Stimulated activated CD4-positive, alpha-beta T cell treated with anti-CD3 and anti-CD28 coated beads, Interleukin-2, amount 100 ng/mL, for 48 hours (primary cell): ENCODE measurements around the gene PRDM13.
"Not testable (repeated sequence)": the region's sequence is repeated elsewhere in the genome, so short reads cannot be mapped to it uniquely, and the experiment has no call there.

Experiments used
- DNase-seq, 2 donors: peaks; one replicate each; pipeline ENCODE4 v3.0.0-alpha.2; 2020

Gene PRDM13

GRCh38 chr6:99641270-99641669 is 34.6 kb downstream of the PRDM13 start:
- no peak for DNase-seq

GRCh38 chr6:99645986-99646385 is 39.4 kb downstream of the PRDM13 start:
- no peak for DNase-seq

- DNase-seq = not testable (repeated sequence)
These were observed 43.5 kb downstream of the PRDM13 start for GRCh38 chr6:99650091-99650571.

DNA sequence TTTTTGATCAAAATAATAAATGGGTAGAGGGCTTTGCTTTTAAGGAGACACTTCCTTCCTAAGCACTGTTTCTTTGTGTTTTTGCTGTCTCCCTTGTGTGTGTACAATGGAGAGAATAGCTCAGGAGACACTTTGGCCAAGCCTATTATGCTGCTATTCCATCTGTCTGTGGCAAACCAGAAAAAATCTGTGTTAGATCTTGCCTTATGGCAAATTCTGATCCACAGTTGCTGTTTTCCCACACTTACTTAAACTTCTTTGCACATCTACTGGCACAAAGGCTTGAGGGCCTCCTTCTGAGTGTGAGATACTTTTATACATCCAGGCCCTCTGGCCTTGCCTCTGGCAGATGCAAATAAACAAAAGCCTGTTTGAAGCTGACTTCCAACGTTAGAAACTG is 53.6 kb downstream of the PRDM13 start:
- DNase-seq = no peak

DNA sequence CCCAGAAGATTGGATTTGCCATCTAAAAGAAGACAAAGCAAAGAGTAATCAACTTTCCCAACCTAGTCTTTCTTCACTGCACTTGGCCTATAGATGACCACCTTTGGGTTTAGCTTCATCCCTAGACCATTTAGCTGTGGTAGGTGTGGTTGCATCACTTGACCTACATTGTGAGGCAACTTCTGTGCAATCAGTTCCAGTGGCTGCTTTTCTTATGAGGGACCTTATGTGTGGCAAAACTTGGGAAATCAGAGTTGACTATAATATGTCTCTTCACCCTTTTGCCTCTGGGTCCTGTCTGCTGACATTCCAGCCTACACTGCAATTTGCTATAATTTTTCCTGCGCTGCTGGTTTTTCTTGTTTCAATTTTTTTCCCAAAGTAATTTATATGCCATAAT is 55.2 kb downstream of the PRDM13 start:
- DNase-seq = no peak

DNA sequence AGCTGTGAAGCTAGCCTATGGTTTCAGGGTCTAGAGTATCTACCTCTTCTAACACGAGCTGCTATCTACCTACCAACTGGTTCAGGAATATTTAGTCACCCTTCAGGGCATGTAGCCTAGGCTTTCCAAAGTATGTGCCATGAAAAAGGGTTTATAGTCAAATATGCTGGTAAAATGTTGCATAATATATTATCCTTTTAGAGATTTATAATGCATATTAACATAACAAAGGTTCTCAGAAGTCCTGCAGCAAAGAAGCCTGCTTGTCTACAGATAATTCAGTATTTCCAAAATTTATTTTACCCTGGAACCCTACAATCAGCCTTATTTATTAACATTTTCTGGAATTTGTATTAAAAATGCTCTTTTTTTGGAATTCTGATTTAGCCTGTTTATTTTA is 56.0 kb downstream of the PRDM13 start:
- no peak for DNase-seq
